ENCODE data around the gene ARPC5L.

Gene ARPC5L

DNA sequence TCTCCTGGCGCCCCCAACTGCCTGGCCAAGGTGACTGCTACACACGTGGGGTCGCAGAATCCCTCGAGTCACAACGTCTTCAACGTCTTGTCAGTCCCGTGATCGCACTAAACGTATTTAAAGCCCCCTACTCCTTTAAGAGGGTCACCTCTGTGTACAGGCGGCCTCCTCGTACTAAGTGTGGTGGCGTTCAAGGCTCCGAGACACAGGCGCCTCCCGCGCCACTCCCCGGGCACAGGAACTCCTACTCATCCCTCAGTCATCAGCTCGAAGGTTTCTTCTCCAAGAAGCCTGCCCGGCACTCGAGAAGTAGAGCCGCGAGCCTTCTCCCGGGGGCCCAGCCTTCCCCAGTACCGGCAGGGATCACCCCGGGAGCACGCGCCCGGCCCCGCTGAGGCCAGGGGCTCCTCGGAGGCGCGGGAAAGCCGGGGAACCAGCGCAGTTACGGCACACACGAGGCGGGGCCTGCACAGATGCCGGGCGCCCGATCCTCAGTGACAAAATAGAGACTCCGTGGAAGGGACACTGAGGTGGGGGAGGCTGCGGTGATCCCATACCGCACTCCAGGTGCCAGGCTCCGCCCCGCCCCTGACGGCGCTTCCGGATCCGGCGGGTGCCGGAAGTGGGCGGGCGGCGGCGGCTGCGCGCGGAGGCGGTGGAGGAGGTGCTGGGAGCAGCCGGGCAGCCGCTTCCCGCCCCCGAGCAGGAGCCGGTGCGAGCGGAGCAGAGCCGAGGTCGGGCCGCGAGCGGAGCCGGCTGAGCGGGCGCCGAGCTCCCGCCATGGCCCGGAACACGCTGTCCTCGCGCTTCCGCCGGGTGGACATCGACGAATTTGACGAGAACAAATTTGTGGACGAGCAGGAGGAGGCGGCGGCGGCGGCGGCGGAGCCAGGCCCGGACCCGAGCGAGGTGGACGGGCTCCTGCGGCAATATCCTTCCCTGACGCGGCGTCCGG, 6.9 kb downstream of the ARPC5L start:
- DNase-seq, result peak; percentile 47

DNA sequence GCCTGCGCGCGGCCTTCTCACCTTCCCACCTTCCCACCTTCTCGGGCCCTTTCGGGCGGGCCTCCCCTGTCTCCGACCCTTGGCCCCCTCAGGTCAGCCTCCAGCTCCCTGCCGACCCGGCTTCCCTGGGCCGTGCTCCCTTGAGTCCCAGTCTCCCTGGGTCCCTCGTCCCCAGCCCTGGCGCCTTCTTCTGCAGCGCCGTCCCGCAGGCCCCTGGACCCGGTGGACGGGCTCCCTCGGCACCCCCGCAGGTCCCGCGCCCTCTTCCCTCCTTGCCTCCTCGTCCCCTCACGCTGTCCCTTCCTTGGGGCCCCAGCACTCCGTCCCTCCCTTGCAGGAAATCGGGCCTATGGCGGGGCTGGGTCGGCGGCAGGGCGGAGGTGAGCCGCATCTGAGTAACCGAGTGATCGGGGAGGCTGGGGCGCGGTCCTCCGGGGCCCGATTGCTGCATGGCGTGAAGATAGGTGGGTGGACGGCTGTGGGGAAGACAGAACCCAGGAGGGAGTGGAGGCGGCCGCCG, 7.6 kb downstream of the ARPC5L start:
- DNase-seq, result no peak

DNA sequence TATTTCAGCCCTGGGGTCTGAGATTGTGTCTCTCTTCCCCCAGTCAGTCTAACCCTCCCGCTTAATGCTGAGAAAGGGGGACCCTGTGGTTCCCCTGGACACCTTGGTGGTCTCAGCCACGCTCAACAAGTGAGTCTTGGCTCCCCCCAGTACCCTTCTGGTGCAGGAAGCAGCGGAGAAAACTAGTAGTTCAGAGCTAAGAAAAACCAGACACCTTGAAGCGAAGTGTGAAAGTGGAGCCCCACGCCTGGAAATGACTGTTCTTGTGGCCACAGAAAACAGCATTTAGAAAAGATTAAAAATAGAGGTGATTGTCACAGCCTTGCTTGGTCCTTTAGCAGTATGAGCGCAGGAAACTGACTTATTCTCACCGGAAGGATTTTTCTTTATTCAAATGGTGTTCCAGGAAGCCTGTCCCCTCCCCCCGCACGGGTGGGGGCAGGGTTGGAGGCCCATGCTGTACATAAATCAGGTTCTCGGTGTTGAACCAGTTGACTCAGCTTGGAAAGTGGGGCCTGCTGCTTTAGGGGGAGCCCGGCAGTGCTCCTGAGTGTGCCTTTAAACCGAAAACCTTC, 8.1 kb downstream of the ARPC5L start:
- no peak for DNase-seq

GRCh38 chr9:124870723-124871122, 8.8 kb downstream of the ARPC5L start:
- DNase-seq, result no peak

- DNase-seq, result no peak
These were observed 9.2 kb downstream of the ARPC5L start for GRCh38 chr9:124871156-124871561.

DNA sequence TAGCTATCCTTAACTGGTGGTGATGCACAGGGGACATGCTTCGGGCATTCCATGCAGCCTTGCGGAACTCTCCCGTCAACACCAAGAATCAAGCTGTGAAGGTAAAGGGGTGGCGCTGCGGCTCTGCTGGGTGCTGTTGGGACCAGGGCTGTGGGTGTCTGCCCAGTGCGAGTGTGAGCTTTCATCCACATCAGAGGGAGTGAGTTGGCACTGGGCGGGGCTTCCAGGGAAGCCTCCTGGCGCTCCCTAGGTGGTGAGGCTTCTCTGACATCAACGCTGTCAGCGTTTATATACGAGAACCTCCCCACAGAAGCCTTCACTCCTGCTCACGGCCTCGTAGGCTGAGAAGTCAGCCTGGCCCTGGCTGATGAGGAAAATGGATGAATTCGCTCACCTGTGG, 11.7 kb downstream of the ARPC5L start:
- DNase-seq, result no peak

DNA sequence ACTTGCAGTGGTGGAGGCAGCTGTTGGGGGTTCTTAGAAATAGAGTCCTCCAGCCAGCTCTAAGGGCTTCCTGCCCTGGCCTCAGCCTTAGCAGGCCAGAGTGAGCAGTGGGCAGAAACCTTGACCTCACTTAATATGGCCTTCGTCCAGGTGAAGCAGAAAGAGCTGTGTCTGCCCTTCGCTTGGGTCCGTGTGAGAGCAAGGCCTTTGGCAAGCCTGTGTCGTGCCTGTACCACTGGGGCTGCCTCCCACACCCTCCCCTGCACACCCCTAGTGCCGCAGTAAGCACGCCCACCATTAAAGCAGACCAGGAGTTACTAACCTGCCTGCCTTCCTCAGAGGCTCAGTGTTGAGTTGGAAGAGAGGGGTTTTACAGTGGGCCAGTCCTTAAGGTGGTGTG, 13.6 kb downstream of the ARPC5L start:
- DNase-seq, result no peak

DNA sequence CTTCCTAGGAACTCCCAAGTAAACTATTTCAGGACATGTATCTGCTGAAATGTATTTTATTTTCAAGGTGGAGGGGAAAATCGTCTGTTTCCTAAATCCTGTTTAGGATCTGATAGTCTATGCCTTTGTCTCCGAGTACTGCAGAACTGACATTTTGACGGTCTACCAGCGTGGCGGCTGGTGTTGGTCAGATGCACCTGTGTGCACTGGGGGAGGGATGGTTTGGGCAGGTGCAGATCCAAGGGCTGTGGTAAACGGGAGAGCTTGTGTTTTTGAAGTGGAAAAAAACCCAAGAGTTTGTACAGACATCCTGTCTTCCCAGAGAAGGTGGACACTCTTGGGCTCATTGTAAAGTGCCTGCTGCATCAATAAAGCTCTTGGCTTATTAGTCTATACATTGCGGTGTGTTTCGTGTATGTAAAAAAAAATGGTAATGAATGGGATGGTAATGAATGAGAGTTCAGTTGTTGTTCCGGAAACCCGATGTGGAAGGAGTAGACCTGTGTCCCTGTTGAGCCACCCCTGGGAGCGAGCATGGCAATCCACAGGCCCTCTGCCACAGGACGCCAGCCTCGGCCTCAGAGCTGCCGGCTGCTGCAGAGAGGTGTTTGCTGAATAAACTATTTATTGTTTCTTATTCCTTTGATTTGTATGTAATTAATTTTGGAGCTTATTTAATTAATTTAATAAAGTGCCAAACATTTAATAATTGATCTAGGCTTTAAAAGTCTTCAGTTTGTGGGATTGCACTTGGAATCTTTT, 15.3 kb downstream of the ARPC5L start:
- no peak for DNase-seq

- DNase-seq, result no peak
These were observed 16.1 kb downstream of the ARPC5L start for GRCh38 chr9:124878021-124878420.

DNA sequence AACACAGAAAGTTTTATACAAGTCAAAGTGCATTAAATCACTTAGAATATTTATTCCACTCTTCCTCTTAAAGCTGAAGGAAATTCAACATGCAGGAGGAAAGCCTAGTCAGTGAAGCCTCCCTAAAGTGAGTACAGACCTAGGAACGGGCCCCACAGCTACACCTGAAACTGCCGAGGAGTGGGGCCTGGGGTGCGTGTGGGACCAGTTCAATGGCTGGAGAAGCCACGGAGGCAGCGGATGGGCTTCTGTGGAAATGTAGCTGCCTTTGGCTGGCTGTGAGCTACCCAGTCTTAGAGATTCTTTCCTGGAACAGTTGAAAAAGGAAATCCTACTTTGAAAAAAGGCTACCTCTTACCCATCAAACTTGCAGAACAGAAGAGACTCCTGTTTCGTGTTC, 16.6 kb downstream of the ARPC5L start:
- DNase-seq, result no peak

GRCh38 chr9:124879226-124879625, 17.3 kb downstream of the ARPC5L start:
- no peak for DNase-seq

- DNase-seq, result no peak
These were observed 18.6 kb downstream of the ARPC5L start for GRCh38 chr9:124880501-124880900.

GRCh38 chr9:124881138-124881743, 19.3 kb downstream of the ARPC5L start:
- no peak for DNase-seq

DNA sequence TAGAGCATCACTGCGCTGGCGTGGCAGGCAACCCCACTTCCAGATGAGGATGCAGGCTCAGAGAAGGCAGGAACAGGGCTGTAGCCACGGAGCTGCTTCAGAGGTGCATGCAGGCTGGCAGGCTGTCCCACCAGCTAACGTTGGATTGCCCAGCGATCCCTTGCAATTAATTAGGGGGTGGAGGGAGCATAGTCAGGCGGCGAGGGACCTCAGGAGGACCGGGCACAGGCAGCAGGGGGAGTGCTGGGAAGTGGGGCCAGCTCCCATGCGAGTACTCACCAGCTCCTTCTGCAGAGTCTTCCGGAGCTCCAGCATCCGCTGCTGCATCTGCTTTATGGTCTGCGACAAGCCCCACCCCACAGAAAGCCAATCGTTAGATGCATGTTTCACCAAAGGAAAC, 20.3 kb downstream of the ARPC5L start:
- no peak for DNase-seq

- no peak for DNase-seq
These were observed 22.4 kb downstream of the ARPC5L start for GRCh38 chr9:124884376-124884775.

GRCh38 chr9:124885551-124885950, 23.6 kb downstream of the ARPC5L start:
- DNase-seq, result no peak

DNA sequence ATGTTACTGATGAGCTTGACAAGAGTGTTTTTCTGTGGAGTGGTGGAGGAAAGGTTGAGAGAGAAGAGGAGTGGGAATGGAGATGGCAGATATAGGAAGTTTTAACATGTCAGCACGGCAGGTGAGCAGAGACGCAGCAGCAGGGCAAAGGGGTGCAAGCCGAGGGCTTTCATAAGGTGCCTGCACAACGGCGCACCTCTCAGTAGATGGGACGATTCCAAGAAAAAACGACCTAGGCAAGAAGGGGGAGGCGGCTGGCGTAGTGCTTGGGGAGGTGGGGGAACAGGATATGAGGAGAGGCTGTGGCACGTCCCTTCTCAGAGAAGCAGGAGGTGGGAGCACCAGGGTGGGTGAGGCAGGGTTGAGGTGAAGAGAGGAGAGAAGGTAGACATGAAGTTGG, 24.5 kb downstream of the ARPC5L start:
- no peak for DNase-seq

- DNase-seq, result no peak
These were observed 25.0 kb downstream of the ARPC5L start for GRCh38 chr9:124886866-124887492.

- no peak for DNase-seq
These were observed 25.9 kb downstream of the ARPC5L start for GRCh38 chr9:124887832-124888231.

GRCh38 chr9:124889006-124889405, 27.1 kb downstream of the ARPC5L start:
- DNase-seq, result no peak

DNA sequence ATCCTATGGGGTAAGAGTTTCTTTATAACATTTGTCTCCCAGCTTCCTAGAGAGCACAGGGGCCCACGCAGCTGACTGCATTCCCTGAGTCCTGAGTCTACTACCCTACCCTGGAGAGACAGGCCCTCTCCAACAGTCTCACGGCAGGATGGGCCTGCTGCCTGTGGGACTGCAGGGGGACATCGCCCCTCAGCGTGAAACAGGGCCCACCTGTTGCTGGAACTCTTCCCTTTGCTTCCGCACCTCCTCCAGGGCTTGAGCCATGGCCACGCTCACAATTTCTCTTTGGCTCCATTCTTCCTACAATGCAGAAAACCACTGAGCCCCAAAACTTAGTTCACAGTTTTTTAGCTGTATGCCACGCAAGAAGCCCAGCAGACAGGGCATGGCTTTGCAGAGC, 28.2 kb downstream of the ARPC5L start:
- no peak for DNase-seq

DNA sequence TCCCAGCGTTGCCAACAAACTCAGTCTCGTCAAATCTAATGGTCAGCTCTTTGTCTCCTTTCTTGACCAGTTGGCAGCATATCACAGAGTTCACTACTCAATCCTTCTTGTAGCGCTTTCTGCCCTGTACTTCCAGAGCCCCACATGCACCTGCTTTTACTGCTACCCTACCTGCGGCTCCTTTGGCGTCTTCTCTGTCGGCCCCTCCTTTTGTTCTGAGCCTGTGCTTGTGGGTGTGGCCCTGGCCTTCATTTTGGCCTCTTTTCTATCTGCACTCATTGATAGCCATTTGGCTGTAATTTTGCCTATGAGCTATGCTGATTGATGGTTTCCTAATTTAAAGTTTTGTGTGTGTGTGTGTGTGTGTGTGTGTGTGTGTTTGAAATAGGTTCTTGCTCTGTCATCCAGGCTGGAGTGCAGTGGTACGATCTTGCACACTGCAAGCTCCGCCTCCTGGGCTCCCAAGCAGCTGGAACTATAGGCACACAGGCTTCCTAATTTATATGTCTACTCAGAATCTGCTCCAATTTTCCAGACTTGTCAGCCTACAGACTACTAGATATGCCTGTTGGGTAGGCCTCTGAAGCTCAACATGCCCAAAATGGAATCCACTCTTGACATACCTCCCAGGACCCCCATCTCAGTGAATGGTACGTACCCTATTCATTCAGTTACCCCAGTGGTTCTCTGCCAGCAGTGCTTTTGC, 32.3 kb downstream of the ARPC5L start:
- DNase-seq, result no peak

Data from NCI-H1694 (cell line).